Transverse colon (tissue), 4 donors: ENCODE results near the gene KLHL10. TPM values are rescaled to one million over a fixed set of nuclear protein-coding genes. Genes with fewer than 3 reads are reported as not detected.

Experiments
- DNase-seq: peaks from one replicate; pipeline ENCODE4 v3.0.0-alpha.2; 2019
- H3K27ac ChIP-seq, 4 donors: fragments of 200-600 bp; sonication (generic); 2 replicates each; pipeline ENCODE4 v1.5.1; 2016 to 2018; ENCODE audit warnings: inconsistent platforms in 4 of 4
- H3K27me3 ChIP-seq: fragments of 200-600 bp; sonication (generic); 2 replicates; pipeline ENCODE4 v1.5.1; 2017; ENCODE audit warnings: inconsistent platforms
- H3K36me3 ChIP-seq, 4 donors: fragments of 200-600 bp; sonication (generic); 2 replicates each; pipeline ENCODE4 v1.5.1; 2017 to 2019; ENCODE audit warnings: inconsistent platforms in 4 of 4
- H3K4me1 ChIP-seq, 4 donors: fragments of 200-600 bp; sonication (generic); 2 replicates each; pipeline ENCODE4 v1.5.1; 2017 to 2020; ENCODE audit warnings: inconsistent platforms in 4 of 4
- H3K4me3 ChIP-seq, 4 donors: fragments of 200-600 bp; sonication (generic); 1 replicate in 1 of 4; 2 replicates in 3 of 4; pipeline versions ENCODE4 v1.5.1 to v1.6.1; 2017 to 2019; ENCODE audit warnings: inconsistent platforms in 4 of 4
- H3K9me3 ChIP-seq, 2 donors: fragments of 200-600 bp; sonication (generic); 2 replicates each; pipeline ENCODE4 v1.5.1; 2017 to 2019; ENCODE audit warnings: inconsistent platforms in 2 of 2
- CTCF ChIP-seq, 5 experiments: fragments of 200-600 bp in 3 of 5; fragments of 450-650 bp in 2 of 5; sonication (generic) in 3 of 5; IDR thresholded peaks; 1 replicate in 2 of 5; 2 replicates in 3 of 5; pipeline ENCODE4 v1.5.1; 2016 to 2017; ENCODE audit warnings: antibody characterized with exemption in 5 of 5, inconsistent platforms in 3 of 5, mild to moderate bottlenecking in 2 of 5, moderate library complexity in 1 of 5
- EP300 ChIP-seq: sonication (generic); formaldehyde crosslinking; IDR thresholded peaks from one replicate; pipeline ENCODE4 v1.6.1; 2017; ENCODE audit warnings: antibody characterized with exemption, low read depth
- POLR2A ChIP-seq: fragments of 450-650 bp; IDR thresholded peaks from one replicate; pipeline ENCODE4 v1.6.1; 2016; ENCODE audit warnings: antibody characterized with exemption, mild to moderate bottlenecking, moderate library complexity
- POLR2AphosphoS5 ChIP-seq, 3 donors: sonication (generic); formaldehyde crosslinking; IDR thresholded peaks; one replicate each; pipeline ENCODE4 v1.6.1; 2016; ENCODE audit warnings: antibody characterized with exemption in 3 of 3
- WGBS, 2 donors: methylation state at CpG; one replicate each; pipeline ENCODE4 v1.1.5; 2018; ENCODE audit warnings: low coverage in 1 of 2; 5-methylcytosine and 5-hydroxymethylcytosine counted together
- in situ Hi-C, 4 donors: fragments of 200-750 bp; cut with MboI; loops; one replicate each; pipeline versions ENCODE4 v1.15.0 to v1.15.1; 2017; ENCODE audit warnings: low sequenced_read_pairs in 3 of 4, low pct_ligation_motif_present in 1 of 4, low pct_unique_long_range_greater_than_20kb in 1 of 4
- intact Hi-C: fragments of 100-400 bp; cut with DNase I; formaldehyde crosslinking; loops from one replicate; pipeline ENCODE4 v1.15.1; 2023; ENCODE audit warnings: low total_unique reads
- total RNA-seq, 4 donors: library from RNA; depleted of rRNA; stranded (reverse); fragments of >200 nt; gene quantifications; one replicate each; pipeline ENCODE4 v1.1.0, GENCODE V29; 2016

The KLHL10 gene
- total RNA-seq, 4 donors from 2014 or later = 0.32 TPM; not detected in 3

GRCh38 chr17:41882756-41883155 is 45.1 kb downstream of the KLHL10 start:
- no peaks in the 10 kb centered on the region for H3K4me1 ChIP-seq
- DNase-seq = no peak
- in situ Hi-C loops = loop anchor here in 1 of 4 donors (10.0 kb wide), 1 partner anchor 148 kb away; the partner anchor contains the start of gene HAP1
- WGBS, 2 donors = 92% methylated on average over 6 of the region's 6 CpGs; no CpG with 5 or more reads in 1 of the 2 donors
- H3K27ac ChIP-seq = no peak overlapping the region
- no peak for TF ChIP-seq CTCF (IDR thresholded peaks at IDR 0.05)
- TF ChIP-seq EP300 = no peak
- no peak for TF ChIP-seq POLR2AphosphoS5 (IDR thresholded peaks at IDR 0.05)
- TF ChIP-seq POLR2A = no peak
- H3K27me3 ChIP-seq = no peaks in the 10 kb centered on the region
- H3K36me3 ChIP-seq = peaks cover 0 to 63% (median 27%) of the 10 kb centered on the region in 4 donors
- H3K9me3 ChIP-seq = no peaks in the 10 kb centered on the region
- intact Hi-C loops = loop anchor here (10.0 kb wide), 1 partner anchor 148 kb away; the partner anchor contains the start of gene HAP1
- no peak overlapping the region for H3K4me3 ChIP-seq

DNA sequence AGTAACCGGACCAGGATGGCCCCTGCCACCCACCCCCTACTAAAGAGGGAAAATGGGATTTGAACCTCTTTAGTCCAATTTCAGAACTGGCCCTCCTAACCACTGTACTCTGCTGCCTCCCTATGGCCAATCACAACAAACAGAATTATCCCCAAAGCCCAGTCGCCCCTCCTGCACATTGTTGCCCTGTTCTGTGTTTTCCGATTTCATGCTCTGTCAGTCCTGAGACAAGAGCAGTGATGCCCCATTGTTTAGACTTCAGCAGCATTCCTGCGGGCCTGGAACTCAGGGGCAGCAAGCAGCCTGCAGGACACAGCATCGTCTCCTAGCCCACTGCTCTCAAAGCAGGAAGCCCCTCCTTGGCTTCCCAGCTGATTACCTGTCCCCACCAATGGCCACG is 48.1 kb downstream of the KLHL10 start:
- Histone ChIP-seq H3K4me3 (no peak overlapping the region), H3K9me3 (no peaks in the 10 kb centered on the region), H3K27ac (no peak overlapping the region), H3K4me1 (no peaks in the 10 kb centered on the region), H3K36me3 (peaks cover 0 to 63% (median 25%) of the 10 kb centered on the region in 4 donors), H3K27me3 (no peaks in the 10 kb centered on the region)
- TF ChIP-seq CTCF (IDR thresholded peaks at IDR 0.05) (peak in 1 of 5 experiments; percentile 19), EP300 (no peak)
- DNase-seq = no peak
- in situ Hi-C loops (loop anchor here in 1 of 4 donors (10.0 kb wide), 1 partner anchor 151 kb away; the partner anchor contains the start of gene HAP1), intact Hi-C loops (loop anchor here (10.0 kb wide), 1 partner anchor 151 kb away; the partner anchor contains the start of gene HAP1)
- 85 to 100% methylated on average over 4 to 6 of the region's 6 CpGs for WGBS, 2 donors

DNA sequence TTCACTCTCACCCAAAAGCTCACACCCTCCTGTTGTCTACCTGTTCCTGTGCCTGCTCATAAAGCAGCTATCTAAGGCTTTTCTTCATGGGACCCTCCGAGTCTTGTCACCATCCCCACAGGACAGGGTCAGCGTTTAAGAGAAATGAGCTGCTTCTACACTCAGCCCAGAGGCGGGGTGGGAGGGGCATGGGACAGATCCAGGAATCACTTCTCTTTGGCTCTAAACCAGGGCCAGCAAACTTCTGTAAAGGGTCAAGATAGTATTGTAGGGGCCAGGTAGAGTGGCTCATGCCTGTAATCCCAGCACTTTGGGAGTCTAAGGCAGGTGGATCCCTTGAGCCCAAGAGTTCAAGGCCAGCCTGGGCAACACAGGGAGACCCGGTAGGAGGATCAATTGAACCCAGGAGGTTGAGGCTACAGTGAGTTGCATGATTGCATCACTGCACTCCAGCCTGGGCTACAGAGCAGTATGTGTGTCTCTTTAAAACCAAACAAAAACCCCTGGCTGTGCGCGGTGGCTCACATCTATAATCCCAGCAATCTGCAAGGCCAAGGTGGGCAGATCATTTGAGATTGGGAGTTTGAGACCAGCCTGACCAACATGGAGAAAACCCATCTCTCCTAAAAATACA is 50.8 kb downstream of the KLHL10 start:
- no peaks in the 10 kb centered on the region for H3K4me1 ChIP-seq
- intact Hi-C loops (loop anchor here (10.0 kb wide), 1 partner anchor 154 kb away; the partner anchor contains the start of gene HAP1), in situ Hi-C loops (loop anchor here in 1 of 4 donors (10.0 kb wide), 1 partner anchor 154 kb away; the partner anchor contains the start of gene HAP1)
- 91% methylated on average over 6 of the region's 6 CpGs; no CpG with 5 or more reads in 1 of the 2 donors for WGBS, 2 donors
- no peak overlapping the region for H3K4me3 ChIP-seq
- H3K36me3 ChIP-seq = peaks cover 0 to 73% (median 35%) of the 10 kb centered on the region in 4 donors
- no peak for TF ChIP-seq POLR2A
- no peak for TF ChIP-seq EP300
- TF ChIP-seq POLR2AphosphoS5 (IDR thresholded peaks at IDR 0.05) = no peak
- TF ChIP-seq CTCF (IDR thresholded peaks at IDR 0.05) = no peak
- no peak overlapping the region for H3K27ac ChIP-seq
- H3K9me3 ChIP-seq = no peaks in the 10 kb centered on the region
- no peaks in the 10 kb centered on the region for H3K27me3 ChIP-seq
- DNase-seq = no peak

DNA sequence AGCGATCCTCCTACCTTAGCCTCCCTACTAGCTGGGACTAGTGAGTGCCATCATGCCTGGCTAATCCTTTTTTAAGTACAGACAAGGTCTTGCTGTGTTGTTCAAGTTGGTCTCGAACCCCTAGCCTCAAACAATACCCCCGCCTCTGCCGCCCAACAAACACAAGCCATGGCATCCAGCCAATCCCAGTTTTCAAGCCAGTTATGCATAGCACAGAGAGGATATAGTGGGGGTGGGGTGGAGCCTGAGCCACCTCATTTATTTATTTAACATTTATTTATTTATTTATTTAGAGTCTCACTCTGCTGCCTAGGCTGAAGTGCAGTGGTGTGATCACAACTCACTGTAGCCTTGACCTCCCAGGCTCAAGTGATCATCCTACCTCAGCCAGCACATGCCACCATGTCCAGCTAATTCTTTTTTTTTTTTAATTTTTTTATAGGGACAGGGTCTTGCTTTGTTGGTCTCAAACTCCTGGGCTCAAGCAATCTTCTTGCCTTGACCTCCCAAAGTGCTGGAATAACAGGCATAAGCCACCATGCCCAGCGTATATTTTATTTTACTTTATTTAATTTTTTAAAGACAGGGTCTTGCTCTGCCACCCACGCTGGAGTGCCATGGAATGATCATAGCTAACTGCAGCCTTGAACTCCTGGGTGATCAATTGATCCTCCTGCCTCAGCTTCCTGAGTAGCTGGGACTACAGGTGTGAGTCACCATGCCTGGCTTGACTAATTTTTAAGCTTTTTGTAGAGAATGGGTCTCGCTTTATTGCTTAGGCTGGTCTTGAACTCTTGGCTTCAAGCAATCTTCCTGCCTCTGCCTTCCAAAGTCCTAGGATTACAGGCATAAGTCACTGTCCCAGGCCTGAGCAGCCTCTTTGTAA is 53.8 kb downstream of the KLHL10 start:
- no peaks in the 10 kb centered on the region for H3K27me3 ChIP-seq
- intact Hi-C loops (no loop called here), in situ Hi-C loops (no loop called here)
- peaks cover 0 to 63% (median 23%) of the 10 kb centered on the region in 4 donors for H3K36me3 ChIP-seq
- peaks cover 0 to 7% (median 0%) of the 10 kb centered on the region in 4 donors for H3K4me1 ChIP-seq
- WGBS, 2 donors = 94 to 100% methylated on average over 3 to 7 of the region's 7 CpGs
- H3K4me3 ChIP-seq = no peak overlapping the region
- no peak overlapping the region for H3K27ac ChIP-seq
- no peak for TF ChIP-seq CTCF (IDR thresholded peaks at IDR 0.05)
- TF ChIP-seq POLR2A = no peak
- no peak for TF ChIP-seq POLR2AphosphoS5 (IDR thresholded peaks at IDR 0.05)
- TF ChIP-seq EP300 = no peak
- H3K9me3 ChIP-seq = no peaks in the 10 kb centered on the region
- DNase-seq = no peak
